Brain pericyte (primary cell): ENCODE measurements around the gene CHD6.

Source experiments
- DNase-seq: peaks from one replicate; pipeline ENCODE4 v3.0.0-alpha.2; 2012; ENCODE audit warnings: low read depth, low spot score

CHD6 gene

GRCh38 chr20:41592516-41593216, 25.5 kb downstream of the CHD6 start:
- DNase-seq, result no peak

GRCh38 chr20:41587956-41588355, 30.2 kb downstream of the CHD6 start:
- DNase-seq, result no peak

- no peak for DNase-seq
These were observed 30.7 kb downstream of the CHD6 start for GRCh38 chr20:41587523-41587922.

- DNase-seq, result no peak
These were observed 31.4 kb downstream of the CHD6 start for GRCh38 chr20:41586772-41587171.

- no peak for DNase-seq
These were observed 37.8 kb downstream of the CHD6 start for GRCh38 chr20:41580350-41580749.

GRCh38 chr20:41577129-41578009, 40.8 kb downstream of the CHD6 start:
- no peak for DNase-seq

- no peak for DNase-seq
These were observed 42.8 kb downstream of the CHD6 start for GRCh38 chr20:41575412-41575811.

- DNase-seq, result no peak
These were observed 43.3 kb downstream of the CHD6 start for GRCh38 chr20:41574802-41575389.

- DNase-seq, result no peak
These were observed 44.2 kb downstream of the CHD6 start for GRCh38 chr20:41573955-41574354.

GRCh38 chr20:41572010-41572572, 46.1 kb downstream of the CHD6 start:
- no peak for DNase-seq

- DNase-seq, result no peak
These were observed 47.2 kb downstream of the CHD6 start for GRCh38 chr20:41571006-41571405.

- no peak for DNase-seq
These were observed 47.6 kb downstream of the CHD6 start for GRCh38 chr20:41570557-41570956.

- DNase-seq, result no peak
These were observed 50.6 kb downstream of the CHD6 start for GRCh38 chr20:41567615-41568014.

- no peak for DNase-seq
These were observed 51.2 kb downstream of the CHD6 start for GRCh38 chr20:41566896-41567527.

- DNase-seq, result no peak
These were observed 55.1 kb downstream of the CHD6 start for GRCh38 chr20:41563087-41563486.

- no peak for DNase-seq
These were observed 57.2 kb downstream of the CHD6 start for GRCh38 chr20:41560970-41561369.

GRCh38 chr20:41559658-41560057, 58.5 kb downstream of the CHD6 start:
- no peak for DNase-seq

GRCh38 chr20:41553142-41553879, 64.9 kb downstream of the CHD6 start:
- DNase-seq, result no peak

- DNase-seq, result no peak
These were observed 65.7 kb downstream of the CHD6 start for GRCh38 chr20:41552295-41553068.

- no peak for DNase-seq
These were observed 67.0 kb downstream of the CHD6 start for GRCh38 chr20:41551011-41551705.
